Measurements from ENCODE around the gene PDE6G. TPM values are rescaled to one million over a fixed set of nuclear protein-coding genes. Genes with fewer than 3 reads are reported as not detected.
A peak's percentile ranks its signal among the peaks of the same experiment; 100 is the strongest.

PDE6G gene
- total and polyA plus RNA-seq, 2 of the 13 experiments (the other 11 are each of a cell fraction or from before 2014, with no cell fraction given) = 1.4 to 6.7 TPM

GRCh38 chr17:81665205-81666091 is 9.1 kb upstream of the PDE6G start (continued):
- TF ChIP-seq NFAT5 (CRISPR knock-in tag; IDR thresholded peaks at IDR 0.05) = 0 out of 2 replicates have a peak, but pooled peaks have one; percentile 42
- TF ChIP-seq MYC (CRISPR knock-in tag; IDR thresholded peaks at IDR 0.05; ENCODE audit: borderline replicate concordance) = peak; percentile 88
- peak; percentile 41; the same call in 1 of the 2 replicates for TF ChIP-seq DNMT1 (CRISPR knock-in tag; IDR thresholded peaks at IDR 0.05)
- peak; percentile 82 for TF ChIP-seq SNAPC5 (CRISPR knock-in tag; IDR thresholded peaks at IDR 0.05; ENCODE audit: borderline replicate concordance)
- TF ChIP-seq ZUFSP (CRISPR knock-in tag; IDR thresholded peaks at IDR 0.05; ENCODE audit: borderline replicate concordance) = no peak
- TF ChIP-seq YY1 (IDR thresholded peaks at IDR 0.05; ENCODE audit: insufficient read depth, insufficient replicate concordance, low read depth, low read length) = peak; percentile 89
- TF ChIP-seq BORCS8-MEF2B (CRISPR knock-in tag; IDR thresholded peaks at IDR 0.05) = peak; percentile 80
- peak; percentile 67 for TF ChIP-seq SALL1 (CRISPR knock-in tag; IDR thresholded peaks at IDR 0.05)
- no peak for TF ChIP-seq GLMP (CRISPR knock-in tag; IDR thresholded peaks at IDR 0.05; ENCODE audit: borderline replicate concordance)
- no peak for TF ChIP-seq DZIP1 (CRISPR knock-in tag; IDR thresholded peaks at IDR 0.05)
- TF ChIP-seq TFE3 (CRISPR knock-in tag; IDR thresholded peaks at IDR 0.05) = peak; percentile 57; the same call in 1 of the 2 replicates
- peak; percentile 80; the same call in 1 of the 2 replicates for TF ChIP-seq ZNF558 (CRISPR knock-in tag; IDR thresholded peaks at IDR 0.05; ENCODE audit: borderline replicate concordance)
- peak; percentile 29; the same call in 1 of the 2 replicates for TF ChIP-seq ZNF879 (CRISPR knock-in tag; IDR thresholded peaks at IDR 0.05)
